ENCODE data around the gene MAD2L1BP.

The MAD2L1BP gene

GRCh38 chr6:43674291-43674690, 38.7 kb downstream of the MAD2L1BP start:
- H3K4me2 ChIP-seq (ENCODE audit: low read length): no peak overlapping the region
- no peak overlapping the region for H2AK5ac ChIP-seq (ENCODE audit: low read length)
- H3K56ac ChIP-seq (ENCODE audit: low read length): no peak overlapping the region
- WGBS (ENCODE audit: extremely low coverage, insufficient coverage, low lambda C conversion rate): no CpG with 5 or more reads among the region's 2 CpGs
- peaks cover 13% of the 10 kb centered on the region for H3K36me3 ChIP-seq (ENCODE audit: control insufficient read depth, insufficient read depth, low read length)
- no peak overlapping the region for H2BK120ac ChIP-seq (ENCODE audit: low read depth, low read length)
- no peaks in the 10 kb centered on the region for H3K79me2 ChIP-seq (ENCODE audit: control insufficient read depth, insufficient read depth, low read length)
- no peak overlapping the region for H3K4me3 ChIP-seq (ENCODE audit: low read length)
- no peak overlapping the region for H3K27ac ChIP-seq (ENCODE audit: low read depth, low read length)
- no peak for DNase-seq
- H4K5ac ChIP-seq (ENCODE audit: low read length): no peak overlapping the region
- no peak overlapping the region for H3K23ac ChIP-seq (ENCODE audit: low read length)
- H3K18ac ChIP-seq (ENCODE audit: low read length): no peak overlapping the region
- H4K8ac ChIP-seq (ENCODE audit: low read depth, low read length): no peak overlapping the region
- no peak overlapping the region for H2BK15ac ChIP-seq (replicated peaks; ENCODE audit: low read depth)
- H3K79me1 ChIP-seq (ENCODE audit: low read length): peaks cover 2% of the 10 kb centered on the region
- H3K4ac ChIP-seq (ENCODE audit: low read depth, low read length): no peak overlapping the region
- no peaks in the 10 kb centered on the region for H3K27me3 ChIP-seq (ENCODE audit: insufficient read depth, low read length, poor library complexity)
- no peak overlapping the region for H3K9ac ChIP-seq (ENCODE audit: low read length)
- peaks cover 4% of the 10 kb centered on the region for H3K4me1 ChIP-seq (ENCODE audit: control insufficient read depth, low read depth, low read length)
- H2BK5ac ChIP-seq (ENCODE audit: low read length): no peak overlapping the region

GRCh38 chr6:43674921-43675320, 39.3 kb downstream of the MAD2L1BP start:
- Histone ChIP-seq H3K4ac (ENCODE audit: low read depth, low read length) (no peak overlapping the region), H3K27me3 (ENCODE audit: insufficient read depth, low read length, poor library complexity) (no peaks in the 10 kb centered on the region), H3K56ac (ENCODE audit: low read length) (no peak overlapping the region), H2BK120ac (ENCODE audit: low read depth, low read length) (no peak overlapping the region), H3K79me1 (ENCODE audit: low read length) (peaks cover 3% of the 10 kb centered on the region), H2BK15ac (replicated peaks; ENCODE audit: low read depth) (no peak overlapping the region), H3K4me2 (ENCODE audit: low read length) (no peak overlapping the region), H3K27ac (ENCODE audit: low read depth, low read length) (no peak overlapping the region), H2AK5ac (ENCODE audit: low read length) (no peak overlapping the region), H3K18ac (ENCODE audit: low read length) (no peak overlapping the region), H3K9ac (ENCODE audit: low read length) (no peak overlapping the region), H3K36me3 (ENCODE audit: control insufficient read depth, insufficient read depth, low read length) (peaks cover 13% of the 10 kb centered on the region), H3K4me1 (ENCODE audit: control insufficient read depth, low read depth, low read length) (peaks cover under 1% of the 10 kb centered on the region), H3K79me2 (ENCODE audit: control insufficient read depth, insufficient read depth, low read length) (no peaks in the 10 kb centered on the region), H4K8ac (ENCODE audit: low read depth, low read length) (no peak overlapping the region), H2BK5ac (ENCODE audit: low read length) (no peak overlapping the region), H4K5ac (ENCODE audit: low read length) (no peak overlapping the region), H3K4me3 (ENCODE audit: low read length) (no peak overlapping the region), H3K23ac (ENCODE audit: low read length) (no peak overlapping the region)
- no peak for DNase-seq
- WGBS (ENCODE audit: extremely low coverage, insufficient coverage, low lambda C conversion rate): no CpG with 5 or more reads among the region's 8 CpGs

- H3K27ac ChIP-seq (ENCODE audit: low read depth, low read length): no peak overlapping the region
- H4K5ac ChIP-seq (ENCODE audit: low read length): no peak overlapping the region
- peaks cover 10% of the 10 kb centered on the region for H3K36me3 ChIP-seq (ENCODE audit: control insufficient read depth, insufficient read depth, low read length)
- H3K27me3 ChIP-seq (ENCODE audit: insufficient read depth, low read length, poor library complexity): no peaks in the 10 kb centered on the region
- peaks cover 8% of the 10 kb centered on the region for H3K79me2 ChIP-seq (ENCODE audit: control insufficient read depth, insufficient read depth, low read length)
- H3K4ac ChIP-seq (ENCODE audit: low read depth, low read length): no peak overlapping the region
- no CpG with 5 or more reads among the region's 7 CpGs for whole genome bisulfite sequencing (ENCODE audit: extremely low coverage, insufficient coverage, low lambda C conversion rate)
- H4K8ac ChIP-seq (ENCODE audit: low read depth, low read length): no peak overlapping the region
- no peak overlapping the region for H3K18ac ChIP-seq (ENCODE audit: low read length)
- no peaks in the 10 kb centered on the region for H3K4me1 ChIP-seq (ENCODE audit: control insufficient read depth, low read depth, low read length)
- H3K9ac ChIP-seq (ENCODE audit: low read length): no peak overlapping the region
- H3K4me2 ChIP-seq (ENCODE audit: low read length): no peak overlapping the region
- no peak overlapping the region for H2AK5ac ChIP-seq (ENCODE audit: low read length)
- no peak overlapping the region for H2BK120ac ChIP-seq (ENCODE audit: low read depth, low read length)
- H3K79me1 ChIP-seq (ENCODE audit: low read length): peaks cover 20% of the 10 kb centered on the region
- H3K56ac ChIP-seq (ENCODE audit: low read length): no peak overlapping the region
- no peak overlapping the region for H3K4me3 ChIP-seq (ENCODE audit: low read length)
- no peak overlapping the region for H3K23ac ChIP-seq (ENCODE audit: low read length)
- no peak overlapping the region for H2BK15ac ChIP-seq (replicated peaks; ENCODE audit: low read depth)
- no peak for DNase-seq
- no peak overlapping the region for H2BK5ac ChIP-seq (ENCODE audit: low read length)
Measured at GRCh38 chr6:43676962-43677606, 41.4 kb downstream of the MAD2L1BP start.

GRCh38 chr6:43677759-43678158, 42.1 kb downstream of the MAD2L1BP start:
- WGBS (ENCODE audit: extremely low coverage, insufficient coverage, low lambda C conversion rate): no CpG with 5 or more reads among the region's 7 CpGs
- H3K4me2 ChIP-seq (ENCODE audit: low read length): no peak overlapping the region
- H4K5ac ChIP-seq (ENCODE audit: low read length): no peak overlapping the region

GRCh38 chr6:43678341-43678740, 42.7 kb downstream of the MAD2L1BP start:
- H4K8ac ChIP-seq (ENCODE audit: low read depth, low read length): no peak overlapping the region
- no CpG with 5 or more reads among the region's 7 CpGs for WGBS (ENCODE audit: extremely low coverage, insufficient coverage, low lambda C conversion rate)

More at GRCh38 chr6:43677759-43678158, 42.1 kb downstream of the MAD2L1BP start:
- H2BK5ac ChIP-seq (ENCODE audit: low read length): no peak overlapping the region
- no peak overlapping the region for H4K8ac ChIP-seq (ENCODE audit: low read depth, low read length)
- peaks cover 10% of the 10 kb centered on the region for H3K36me3 ChIP-seq (ENCODE audit: control insufficient read depth, insufficient read depth, low read length)
- H3K18ac ChIP-seq (ENCODE audit: low read length): no peak overlapping the region
- no peak overlapping the region for H2BK120ac ChIP-seq (ENCODE audit: low read depth, low read length)
- H3K4ac ChIP-seq (ENCODE audit: low read depth, low read length): no peak overlapping the region
- H3K79me2 ChIP-seq (ENCODE audit: control insufficient read depth, insufficient read depth, low read length): peaks cover 13% of the 10 kb centered on the region
- H3K27ac ChIP-seq (ENCODE audit: low read depth, low read length): no peak overlapping the region
- H3K23ac ChIP-seq (ENCODE audit: low read length): no peak overlapping the region
- H2BK15ac ChIP-seq (replicated peaks; ENCODE audit: low read depth): no peak overlapping the region
- H3K4me1 ChIP-seq (ENCODE audit: control insufficient read depth, low read depth, low read length): peaks cover 2% of the 10 kb centered on the region
- H3K79me1 ChIP-seq (ENCODE audit: low read length): peaks cover 23% of the 10 kb centered on the region
- H3K27me3 ChIP-seq (ENCODE audit: insufficient read depth, low read length, poor library complexity): no peaks in the 10 kb centered on the region
- no peak overlapping the region for H3K9ac ChIP-seq (ENCODE audit: low read length)
- DNase-seq: no peak
- no peak overlapping the region for H3K56ac ChIP-seq (ENCODE audit: low read length)
- H3K4me3 ChIP-seq (ENCODE audit: low read length): no peak overlapping the region
- no peak overlapping the region for H2AK5ac ChIP-seq (ENCODE audit: low read length)

GRCh38 chr6:43679057-43679456, 43.4 kb downstream of the MAD2L1BP start:
- no peak overlapping the region for H3K4me3 ChIP-seq (ENCODE audit: low read length)

More at GRCh38 chr6:43678341-43678740, 42.7 kb downstream of the MAD2L1BP start:
- H3K56ac ChIP-seq (ENCODE audit: low read length): no peak overlapping the region
- H3K4me3 ChIP-seq (ENCODE audit: low read length): no peak overlapping the region
- H2BK120ac ChIP-seq (ENCODE audit: low read depth, low read length): no peak overlapping the region
- H3K4me2 ChIP-seq (ENCODE audit: low read length): no peak overlapping the region
- DNase-seq: no peak
- H3K79me2 ChIP-seq (ENCODE audit: control insufficient read depth, insufficient read depth, low read length): peaks cover 19% of the 10 kb centered on the region
- H3K18ac ChIP-seq (ENCODE audit: low read length): no peak overlapping the region
- no peak overlapping the region for H3K27ac ChIP-seq (ENCODE audit: low read depth, low read length)
- H3K4me1 ChIP-seq (ENCODE audit: control insufficient read depth, low read depth, low read length): peaks cover 5% of the 10 kb centered on the region
- no peak overlapping the region for H3K23ac ChIP-seq (ENCODE audit: low read length)
- H4K5ac ChIP-seq (ENCODE audit: low read length): no peak overlapping the region
- no peak overlapping the region for H2BK5ac ChIP-seq (ENCODE audit: low read length)
- no peaks in the 10 kb centered on the region for H3K27me3 ChIP-seq (ENCODE audit: insufficient read depth, low read length, poor library complexity)
- peaks cover 29% of the 10 kb centered on the region for H3K79me1 ChIP-seq (ENCODE audit: low read length)
- H2BK15ac ChIP-seq (replicated peaks; ENCODE audit: low read depth): no peak overlapping the region
- H3K9ac ChIP-seq (ENCODE audit: low read length): no peak overlapping the region
- peaks cover 10% of the 10 kb centered on the region for H3K36me3 ChIP-seq (ENCODE audit: control insufficient read depth, insufficient read depth, low read length)
- H3K4ac ChIP-seq (ENCODE audit: low read depth, low read length): no peak overlapping the region
- H2AK5ac ChIP-seq (ENCODE audit: low read length): no peak overlapping the region

More at GRCh38 chr6:43679057-43679456, 43.4 kb downstream of the MAD2L1BP start:
- H4K8ac ChIP-seq (ENCODE audit: low read depth, low read length): no peak overlapping the region
- H2BK5ac ChIP-seq (ENCODE audit: low read length): no peak overlapping the region
- H3K18ac ChIP-seq (ENCODE audit: low read length): no peak overlapping the region
- no peak overlapping the region for H3K27ac ChIP-seq (ENCODE audit: low read depth, low read length)
- no peak overlapping the region for H3K4ac ChIP-seq (ENCODE audit: low read depth, low read length)
- H3K79me2 ChIP-seq (ENCODE audit: control insufficient read depth, insufficient read depth, low read length): peaks cover 26% of the 10 kb centered on the region
- no peak overlapping the region for H2AK5ac ChIP-seq (ENCODE audit: low read length)
- no peak overlapping the region for H3K56ac ChIP-seq (ENCODE audit: low read length)
- H4K5ac ChIP-seq (ENCODE audit: low read length): no peak overlapping the region
- H3K4me1 ChIP-seq (ENCODE audit: control insufficient read depth, low read depth, low read length): peaks cover 12% of the 10 kb centered on the region
- no CpG with 5 or more reads among the region's 6 CpGs for WGBS (ENCODE audit: extremely low coverage, insufficient coverage, low lambda C conversion rate)
- peaks cover 35% of the 10 kb centered on the region for H3K79me1 ChIP-seq (ENCODE audit: low read length)
- peaks cover 8% of the 10 kb centered on the region for H3K36me3 ChIP-seq (ENCODE audit: control insufficient read depth, insufficient read depth, low read length)
- no peak for DNase-seq
- no peak overlapping the region for H3K23ac ChIP-seq (ENCODE audit: low read length)
- H3K27me3 ChIP-seq (ENCODE audit: insufficient read depth, low read length, poor library complexity): no peaks in the 10 kb centered on the region
- H3K4me2 ChIP-seq (ENCODE audit: low read length): no peak overlapping the region
- H3K9ac ChIP-seq (ENCODE audit: low read length): no peak overlapping the region
- H2BK15ac ChIP-seq (replicated peaks; ENCODE audit: low read depth): no peak overlapping the region
- no peak overlapping the region for H2BK120ac ChIP-seq (ENCODE audit: low read depth, low read length)
